GM13976 (cell line): Measurements from ENCODE around the gene EMP1.
"Not testable (repeated sequence)": the region's sequence is repeated elsewhere in the genome, so short reads cannot be mapped to it uniquely, and the experiment has no call there.

Source experiments
- DNase-seq: peaks from one replicate; pipeline ENCODE4 v3.0.0; 2012; ENCODE audit warnings: low spot score
- CTCF ChIP-seq: IDR thresholded peaks from 2 replicates; pipeline ENCODE4 v1.5.1; 2012; ENCODE audit warnings: borderline replicate concordance, mild to moderate bottlenecking; ENCODE audit not compliant: insufficient read depth; ENCODE audit errors: extremely low read depth, missing control alignments, control extremely low read depth
- in situ Hi-C: fragments of 300-500 bp; cut with MboI; formaldehyde crosslinking; loops from one replicate; pipeline ENCODE4 v1.12.0; 2022; ENCODE audit warnings: low sequenced_read_pairs, mixed read lengths, inconsistent platforms; ENCODE audit not compliant: unreplicated experiment

Gene EMP1

GRCh38 chr12:13257356-13257875 is 60.9 kb downstream of the EMP1 start:
- no peak for DNase-seq
- in situ Hi-C loops = no loop called here
- no peak for TF ChIP-seq CTCF

- TF ChIP-seq CTCF = no peak
- DNase-seq = no peak
- in situ Hi-C loops = no loop called here
Measured at GRCh38 chr12:13258197-13258596, 61.7 kb downstream of the EMP1 start.

GRCh38 chr12:13258717-13259119 is 62.2 kb downstream of the EMP1 start:
- in situ Hi-C loops = no loop called here
- no peak for DNase-seq
- TF ChIP-seq CTCF = no peak

- DNase-seq, in situ Hi-C loops: not testable (repeated sequence)
Measured at GRCh38 chr12:13259625-13260024, 63.1 kb downstream of the EMP1 start.

GRCh38 chr12:13267826-13268225 is 71.3 kb downstream of the EMP1 start:
- in situ Hi-C loops, DNase-seq: not testable (repeated sequence)

GRCh38 chr12:13268581-13268980 is 72.1 kb downstream of the EMP1 start:
- in situ Hi-C loops = no loop called here

More at GRCh38 chr12:13268581-13268980, 72.1 kb downstream of the EMP1 start:
- TF ChIP-seq CTCF = no peak
- no peak for DNase-seq
